ENCODE data around the gene CACNA2D4.

The CACNA2D4 gene

DNA sequence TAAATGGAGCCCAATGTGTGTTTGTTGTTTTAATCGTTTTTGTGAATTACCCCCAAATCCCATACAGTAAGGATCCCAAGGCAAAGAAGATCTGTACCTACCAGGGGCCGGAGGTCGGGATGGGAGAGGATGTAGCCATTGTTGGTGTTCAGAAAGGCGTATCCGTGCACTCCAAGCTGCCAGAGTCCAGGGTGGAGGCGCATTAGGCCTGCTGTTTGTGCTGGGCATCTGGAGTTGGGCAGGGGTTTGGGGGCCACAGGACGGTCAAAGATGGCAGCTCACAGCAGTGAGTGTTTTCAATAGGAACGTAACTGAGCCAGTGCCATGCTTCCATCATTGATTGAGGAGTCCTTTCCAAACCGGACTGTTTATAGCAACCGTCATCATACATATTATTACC is 40.2 kb downstream of the CACNA2D4 start:
- TF ChIP-seq PAX5 (IDR thresholded peaks at IDR 0.05; ENCODE audit: insufficient read depth, low read length, severe bottlenecking) (no peak), SPI1 (IDR thresholded peaks at IDR 0.05; ENCODE audit: low read depth, low read length) (no peak), POLR2AphosphoS5 (IDR thresholded peaks at IDR 0.05; ENCODE audit: low read depth, low read length) (no peak), TAF1 (IDR thresholded peaks at IDR 0.05; ENCODE audit: low read depth, low read length) (no peak), POU2F2 (IDR thresholded peaks at IDR 0.05; ENCODE audit: low read depth, low read length) (no peak), POLR2A (IDR thresholded peaks at IDR 0.05; ENCODE audit: low read depth, low read length) (no peak)
- DNase-seq (ENCODE audit: insufficient read length, low spot score) (no peak), FAIRE-seq (no peak)

DNA sequence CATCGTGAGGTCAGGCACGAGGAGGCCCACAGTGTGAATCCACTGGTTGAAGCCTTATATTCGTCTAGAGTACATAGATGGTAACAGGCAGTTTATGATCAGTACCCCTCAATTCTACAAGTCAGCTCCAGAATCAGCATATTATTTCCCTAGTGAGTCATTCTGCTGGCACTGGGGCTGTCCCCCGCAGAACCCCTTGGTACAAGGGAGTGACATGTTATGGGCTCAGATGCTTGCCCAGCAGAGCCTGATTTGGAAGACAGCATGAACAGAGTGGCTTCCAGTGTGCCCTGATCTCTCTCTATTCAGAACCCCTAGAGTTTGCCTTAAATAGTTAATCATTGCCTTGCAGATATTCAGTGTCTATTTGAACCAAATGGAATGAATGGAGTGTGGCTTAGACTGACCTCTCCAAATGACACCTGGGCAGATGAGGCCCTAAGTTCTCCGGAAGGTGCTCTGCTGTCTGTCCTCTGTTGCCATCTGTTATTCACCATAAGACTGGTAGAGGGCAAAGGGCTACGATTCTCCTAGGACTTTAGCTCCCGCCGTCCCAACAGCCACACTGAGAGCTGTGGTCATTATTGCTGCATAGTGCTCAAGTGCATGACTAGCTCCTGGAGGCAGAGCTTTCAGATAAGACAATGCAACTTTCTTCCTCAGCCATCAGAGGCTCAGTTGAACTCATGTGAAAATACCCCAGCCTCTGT is 41.1 kb downstream of the CACNA2D4 start:
- TF ChIP-seq POLR2AphosphoS5 (IDR thresholded peaks at IDR 0.05; ENCODE audit: low read depth, low read length) (no peak), POLR2A (IDR thresholded peaks at IDR 0.05; ENCODE audit: low read depth, low read length) (no peak), TAF1 (IDR thresholded peaks at IDR 0.05; ENCODE audit: low read depth, low read length) (no peak), PAX5 (IDR thresholded peaks at IDR 0.05; ENCODE audit: insufficient read depth, low read length, severe bottlenecking) (no peak), SPI1 (IDR thresholded peaks at IDR 0.05; ENCODE audit: low read depth, low read length) (no peak), POU2F2 (IDR thresholded peaks at IDR 0.05; ENCODE audit: low read depth, low read length) (no peak)
- DNase-seq (ENCODE audit: insufficient read length, low spot score) (no peak), FAIRE-seq (no peak)

DNA sequence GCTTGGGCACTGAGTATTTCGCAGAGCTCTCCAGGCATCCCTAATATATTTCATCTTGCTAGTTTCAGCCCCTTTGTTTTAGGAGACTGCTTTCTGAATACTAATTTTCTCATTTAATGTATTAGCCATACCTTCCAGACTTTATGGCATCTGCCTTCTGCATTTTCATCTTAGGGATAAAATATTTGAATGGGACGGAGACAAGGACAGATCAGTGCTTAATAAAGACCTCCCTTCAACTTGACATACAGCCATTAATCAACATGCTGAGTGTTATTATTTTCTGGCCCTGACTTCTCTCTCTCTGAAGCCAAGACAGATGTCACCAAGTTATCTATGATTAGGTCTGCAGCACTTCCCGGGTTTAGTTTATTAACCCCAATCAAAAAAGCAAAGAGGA is 42.4 kb downstream of the CACNA2D4 start:
- DNase-seq (ENCODE audit: insufficient read length, low spot score) (no peak), FAIRE-seq (no peak)
- no peak for TF ChIP-seq TAF1 (IDR thresholded peaks at IDR 0.05; ENCODE audit: low read depth, low read length)
- no peak for TF ChIP-seq POLR2AphosphoS5 (IDR thresholded peaks at IDR 0.05; ENCODE audit: low read depth, low read length)

DNA sequence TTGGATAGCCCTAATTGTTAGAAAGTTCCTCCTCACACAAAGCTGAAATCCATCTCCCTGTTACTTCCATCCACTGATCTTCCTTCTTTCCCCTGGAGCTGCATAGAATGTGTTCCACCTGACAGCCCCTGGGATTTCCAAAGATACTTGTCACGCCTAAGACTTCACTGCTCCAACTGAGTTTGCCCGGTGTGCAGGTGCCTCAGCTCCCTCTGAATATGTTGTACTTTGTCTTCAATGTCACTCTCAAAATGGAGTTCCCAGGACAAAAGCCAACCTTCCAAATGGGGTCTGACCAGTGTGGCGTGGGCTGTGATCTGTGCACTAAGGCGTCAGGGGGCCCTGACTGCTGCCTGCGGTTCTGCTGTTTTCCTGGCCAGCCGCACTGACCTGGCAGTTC is 42.8 kb downstream of the CACNA2D4 start:
- TF ChIP-seq POU2F2 (IDR thresholded peaks at IDR 0.05; ENCODE audit: low read depth, low read length) (no peak), POLR2AphosphoS5 (IDR thresholded peaks at IDR 0.05; ENCODE audit: low read depth, low read length) (no peak), SPI1 (IDR thresholded peaks at IDR 0.05; ENCODE audit: low read depth, low read length) (no peak), PAX5 (IDR thresholded peaks at IDR 0.05; ENCODE audit: insufficient read depth, low read length, severe bottlenecking) (no peak), POLR2A (IDR thresholded peaks at IDR 0.05; ENCODE audit: low read depth, low read length) (no peak), TAF1 (IDR thresholded peaks at IDR 0.05; ENCODE audit: low read depth, low read length) (no peak)
- FAIRE-seq, result no peak
- no peak for DNase-seq (ENCODE audit: insufficient read length, low spot score)

DNA sequence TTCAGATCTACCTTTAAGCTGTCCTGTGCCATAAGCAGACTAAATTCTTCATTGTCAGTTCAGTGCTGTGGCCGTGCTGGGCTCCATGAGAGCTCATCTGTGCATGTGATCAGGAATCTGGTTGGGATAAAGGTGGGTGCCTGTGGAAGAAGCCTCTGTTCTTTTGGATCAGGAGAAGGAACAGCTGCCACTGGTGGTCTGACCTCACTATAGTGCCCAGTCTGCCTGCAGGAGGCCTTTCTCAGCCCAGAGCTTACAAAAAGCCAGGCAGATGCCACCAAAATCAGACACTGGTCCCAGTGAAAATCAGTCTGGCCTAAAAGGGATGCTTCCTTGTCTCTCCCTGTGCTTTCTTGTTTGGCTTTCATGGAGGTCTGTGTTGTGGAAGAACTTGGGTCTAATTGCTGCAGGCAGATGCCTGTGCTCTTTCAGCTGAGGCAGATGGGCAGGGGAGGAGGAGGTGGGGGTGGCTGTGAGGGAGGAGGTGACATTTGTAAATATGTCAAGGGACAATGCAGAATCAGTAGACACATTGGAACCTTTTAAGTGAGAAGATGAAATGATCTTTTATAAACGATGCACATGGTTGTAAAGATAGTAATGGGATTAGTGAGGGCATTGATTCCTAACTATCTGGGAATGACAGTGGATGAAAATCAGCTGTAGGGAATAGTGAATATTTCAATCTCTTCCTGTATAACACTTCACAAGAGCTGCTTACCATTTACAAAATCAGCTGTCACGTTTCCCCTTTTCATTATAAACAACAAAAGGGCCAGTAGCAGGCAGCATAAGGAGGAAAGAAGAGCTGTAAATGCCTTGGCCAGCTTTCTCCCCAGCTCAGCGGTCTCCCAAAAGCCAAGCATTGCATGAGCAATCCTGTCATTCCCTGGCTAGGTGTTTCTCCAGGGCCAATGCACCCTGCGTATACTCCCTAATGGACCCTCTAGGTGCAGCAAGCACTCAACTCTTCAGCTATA is 44.6 kb downstream of the CACNA2D4 start:
- no peak for DNase-seq (ENCODE audit: insufficient read length, low spot score)
- no peak for FAIRE-seq
- TF ChIP-seq POU2F2 (IDR thresholded peaks at IDR 0.05; ENCODE audit: low read depth, low read length) (no peak), PAX5 (IDR thresholded peaks at IDR 0.05; ENCODE audit: insufficient read depth, low read length, severe bottlenecking) (no peak), POLR2A (IDR thresholded peaks at IDR 0.05; ENCODE audit: low read depth, low read length) (no peak), POLR2AphosphoS5 (IDR thresholded peaks at IDR 0.05; ENCODE audit: low read depth, low read length) (no peak), SPI1 (IDR thresholded peaks at IDR 0.05; ENCODE audit: low read depth, low read length) (no peak), TAF1 (IDR thresholded peaks at IDR 0.05; ENCODE audit: low read depth, low read length) (no peak)

DNA sequence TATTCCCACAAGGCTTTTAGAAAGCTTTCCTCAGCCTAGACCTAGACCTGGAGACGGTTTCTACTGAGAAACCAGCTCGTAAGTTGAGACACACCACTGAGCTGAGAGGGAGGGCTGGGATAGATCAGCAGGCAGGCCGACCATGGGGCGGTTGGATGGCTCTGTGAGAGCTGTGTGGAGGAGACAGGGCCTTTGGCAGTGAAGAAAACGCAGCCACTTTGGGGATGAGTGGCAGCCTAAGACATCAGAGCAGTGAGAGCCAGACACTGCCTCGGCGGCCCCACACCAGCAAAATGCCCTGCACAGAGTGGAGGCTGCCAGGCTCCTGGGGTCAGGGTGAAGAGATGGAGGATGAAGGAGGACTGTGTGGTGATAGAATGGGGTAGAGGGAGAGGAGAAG is 46.0 kb downstream of the CACNA2D4 start:
- DNase-seq (ENCODE audit: insufficient read length, low spot score) (no peak), FAIRE-seq (no peak)
- TF ChIP-seq SPI1 (IDR thresholded peaks at IDR 0.05; ENCODE audit: low read depth, low read length), result no peak
- TF ChIP-seq POU2F2 (IDR thresholded peaks at IDR 0.05; ENCODE audit: low read depth, low read length), result no peak
- no peak for TF ChIP-seq POLR2AphosphoS5 (IDR thresholded peaks at IDR 0.05; ENCODE audit: low read depth, low read length)
- TF ChIP-seq POLR2A (IDR thresholded peaks at IDR 0.05; ENCODE audit: low read depth, low read length), result no peak
- no peak for TF ChIP-seq PAX5 (IDR thresholded peaks at IDR 0.05; ENCODE audit: insufficient read depth, low read length, severe bottlenecking)
- no peak for TF ChIP-seq TAF1 (IDR thresholded peaks at IDR 0.05; ENCODE audit: low read depth, low read length)

DNA sequence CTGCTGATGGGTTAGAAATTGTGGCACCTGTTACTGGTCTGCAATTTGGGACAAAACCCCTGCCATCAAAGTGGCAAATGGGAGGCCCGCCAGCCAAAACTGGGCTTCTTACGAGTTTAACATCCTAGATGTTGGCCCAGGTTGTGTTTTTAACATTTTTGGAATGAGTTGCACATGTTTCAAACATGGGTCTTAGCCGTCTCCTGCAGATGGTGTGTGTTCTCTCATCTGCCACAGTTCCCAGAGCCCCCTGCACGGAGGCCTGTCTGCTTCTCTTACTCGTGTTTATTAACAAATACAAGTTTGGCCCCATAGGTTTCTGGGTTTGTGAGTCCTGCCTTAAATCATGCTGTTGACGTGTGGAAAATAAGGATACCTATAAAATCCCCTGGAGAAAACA is 46.5 kb downstream of the CACNA2D4 start:
- DNase-seq (ENCODE audit: insufficient read length, low spot score) (no peak), FAIRE-seq (no peak)
- no peak for TF ChIP-seq SPI1 (IDR thresholded peaks at IDR 0.05; ENCODE audit: low read depth, low read length)
- no peak for TF ChIP-seq POU2F2 (IDR thresholded peaks at IDR 0.05; ENCODE audit: low read depth, low read length)
- TF ChIP-seq POLR2A (IDR thresholded peaks at IDR 0.05; ENCODE audit: low read depth, low read length), result no peak
- TF ChIP-seq TAF1 (IDR thresholded peaks at IDR 0.05; ENCODE audit: low read depth, low read length), result no peak
- TF ChIP-seq POLR2AphosphoS5 (IDR thresholded peaks at IDR 0.05; ENCODE audit: low read depth, low read length), result no peak
- TF ChIP-seq PAX5 (IDR thresholded peaks at IDR 0.05; ENCODE audit: insufficient read depth, low read length, severe bottlenecking), result no peak

DNA sequence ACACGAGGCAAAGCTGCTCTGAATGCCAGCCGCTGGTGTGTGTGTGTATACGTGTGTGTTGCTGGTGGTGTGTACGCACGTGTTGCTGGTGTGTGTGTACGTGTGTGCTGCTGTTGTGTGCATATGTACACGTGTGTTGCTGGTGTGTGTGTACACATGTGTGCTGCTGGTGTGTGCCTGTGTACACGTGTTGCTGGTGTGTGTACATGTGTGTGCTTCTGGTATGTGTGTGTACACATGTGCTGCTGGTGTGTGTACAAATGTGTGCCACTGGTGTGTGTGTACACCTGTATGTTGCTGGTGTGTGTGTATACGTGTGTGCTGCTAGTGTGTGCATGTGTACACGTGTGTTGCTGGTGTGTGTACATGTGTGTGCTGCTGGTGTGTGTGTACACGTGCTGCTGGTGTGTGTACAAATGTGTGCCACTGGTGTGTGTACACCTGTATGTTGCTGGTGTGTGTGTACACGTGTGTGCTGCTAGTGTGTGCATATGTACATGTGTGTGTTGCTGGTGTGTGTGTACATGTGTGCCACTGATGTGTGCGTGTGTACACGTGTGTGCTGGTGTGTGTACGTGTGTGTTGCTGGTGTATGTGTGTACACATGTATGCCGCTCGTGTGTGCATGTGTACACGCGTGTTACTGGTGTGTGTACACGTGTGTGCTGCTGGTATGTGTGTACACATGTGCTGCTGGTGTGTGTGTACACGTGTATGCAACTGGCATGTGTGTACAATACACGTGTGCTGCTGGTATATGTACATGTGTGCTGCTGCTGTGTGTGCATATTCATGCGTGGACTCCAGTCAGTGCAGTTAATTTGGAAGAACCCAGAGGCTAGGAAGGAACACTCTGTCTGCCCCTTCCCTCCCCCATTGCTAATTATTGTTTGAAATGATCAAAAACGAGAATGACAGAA is 47.2 kb downstream of the CACNA2D4 start:
- DNase-seq (ENCODE audit: insufficient read length, low spot score), result no peak
- TF ChIP-seq PAX5 (IDR thresholded peaks at IDR 0.05; ENCODE audit: insufficient read depth, low read length, severe bottlenecking), result no peak
- no peak for TF ChIP-seq POLR2AphosphoS5 (IDR thresholded peaks at IDR 0.05; ENCODE audit: low read depth, low read length)
- TF ChIP-seq POLR2A (IDR thresholded peaks at IDR 0.05; ENCODE audit: low read depth, low read length), result no peak
- TF ChIP-seq TAF1 (IDR thresholded peaks at IDR 0.05; ENCODE audit: low read depth, low read length), result no peak
- no peak for TF ChIP-seq POU2F2 (IDR thresholded peaks at IDR 0.05; ENCODE audit: low read depth, low read length)
- TF ChIP-seq SPI1 (IDR thresholded peaks at IDR 0.05; ENCODE audit: low read depth, low read length), result no peak
- peak; percentile 84 for FAIRE-seq

All from GM12891 (cell line).